Tibial nerve (tissue), 4 donors: ENCODE data around the gene POU3F3. TPM values are rescaled to one million over a fixed set of nuclear protein-coding genes. Genes with fewer than 3 reads are reported as not detected.
A peak's percentile ranks its signal among the peaks of the same experiment; 100 is the strongest.

ENCODE experiments used
- DNase-seq, 2 donors: peaks; one replicate each; pipeline ENCODE4 v3.0.0-alpha.2; 2019; ENCODE audit warnings: low spot score in 2 of 2
- H3K27ac ChIP-seq, 4 donors: fragments of 200-600 bp; sonication (generic) in 3 of 4; one replicate each; pipeline ENCODE4 v1.5.1; 2017 to 2019; ENCODE audit warnings: mild to moderate bottlenecking in 1 of 4
- H3K27me3 ChIP-seq, 2 donors: fragments of 200-600 bp; sonication (generic) in 1 of 2; one replicate each; pipeline versions ENCODE4 v1.5.1 to v1.6.0; 2017 to 2019
- H3K36me3 ChIP-seq, 3 donors: fragments of 200-600 bp; sonication (generic); one replicate each; pipeline ENCODE4 v1.5.1; 2018 to 2019
- H3K4me1 ChIP-seq, 4 donors: fragments of 200-600 bp; sonication (generic) in 3 of 4; one replicate each; pipeline ENCODE4 v1.5.1; 2017 to 2019
- H3K4me3 ChIP-seq, 4 donors: fragments of 200-600 bp; sonication (generic) in 3 of 4; one replicate each; pipeline ENCODE4 v1.5.1; 2017 to 2019; ENCODE audit warnings: mild to moderate bottlenecking in 1 of 4, moderate library complexity in 1 of 4
- H3K9me3 ChIP-seq, 4 donors: fragments of 200-600 bp; sonication (generic) in 3 of 4; one replicate each; pipeline ENCODE4 v1.5.1; 2017 to 2019
- EP300 ChIP-seq, 2 donors: sonication (generic); formaldehyde crosslinking; IDR thresholded peaks; one replicate each; pipeline ENCODE4 v1.6.1; 2017; ENCODE audit warnings: antibody characterized with exemption in 2 of 2, mild to moderate bottlenecking in 1 of 2
- POLR2A ChIP-seq, 2 donors: fragments of 450-650 bp; IDR thresholded peaks; one replicate each; pipeline ENCODE4 v1.6.1; 2017; ENCODE audit warnings: antibody characterized with exemption in 2 of 2, mild to moderate bottlenecking in 2 of 2, moderate library complexity in 2 of 2
- WGBS, 2 donors: methylation state at CpG; one replicate each; pipeline ENCODE4 v1.1.5; 2018; 5-methylcytosine and 5-hydroxymethylcytosine counted together
- total RNA-seq, 4 donors: library from RNA; depleted of rRNA; stranded (reverse); fragments of >200 nt; gene quantifications; one replicate each; pipeline ENCODE4 v1.1.0, GENCODE V29; 2016
- TF ChIP-seq, protein P1 (sequence below), 5 experiments: fragments of 200-600 bp in 3 of 5; fragments of 450-650 bp in 2 of 5; sonication (generic) in 3 of 5; IDR thresholded peaks; one replicate each; pipeline ENCODE4 v1.5.1; 2016 to 2019; ENCODE audit warnings: antibody characterized with exemption in 5 of 5, mild to moderate bottlenecking in 3 of 5, moderate library complexity in 2 of 5

The POU3F3 gene
- total RNA-seq, 4 donors from 2014 or later, result not detected

DNA sequence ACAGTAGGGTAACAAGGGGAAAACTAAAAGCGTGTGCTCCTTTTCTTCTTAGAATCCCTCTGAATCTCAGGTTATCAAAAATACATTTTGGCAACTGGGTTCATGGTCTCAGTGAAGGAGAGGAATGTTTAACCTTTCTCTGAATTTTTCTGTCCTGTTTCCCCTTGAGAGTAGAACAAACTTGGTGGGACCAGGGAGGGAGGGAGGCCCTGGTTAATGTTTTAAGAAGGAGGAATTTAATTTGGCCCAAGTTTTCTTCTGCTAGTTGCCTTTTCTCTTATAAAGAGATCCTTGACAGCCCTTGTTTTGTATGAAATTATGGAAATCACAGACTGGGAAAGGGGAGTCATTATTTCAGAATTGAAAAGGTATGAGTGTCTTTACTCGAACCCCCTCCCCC is 12.2 kb upstream of the POU3F3 start:
- DNase-seq, result no peak
- WGBS, 2 donors, result 58 to 81% methylated on average over 2 of the region's 2 CpGs
- H3K27me3 ChIP-seq, result peaks cover 0 to 71% of the 10 kb centered on the region in 2 donors

DNA sequence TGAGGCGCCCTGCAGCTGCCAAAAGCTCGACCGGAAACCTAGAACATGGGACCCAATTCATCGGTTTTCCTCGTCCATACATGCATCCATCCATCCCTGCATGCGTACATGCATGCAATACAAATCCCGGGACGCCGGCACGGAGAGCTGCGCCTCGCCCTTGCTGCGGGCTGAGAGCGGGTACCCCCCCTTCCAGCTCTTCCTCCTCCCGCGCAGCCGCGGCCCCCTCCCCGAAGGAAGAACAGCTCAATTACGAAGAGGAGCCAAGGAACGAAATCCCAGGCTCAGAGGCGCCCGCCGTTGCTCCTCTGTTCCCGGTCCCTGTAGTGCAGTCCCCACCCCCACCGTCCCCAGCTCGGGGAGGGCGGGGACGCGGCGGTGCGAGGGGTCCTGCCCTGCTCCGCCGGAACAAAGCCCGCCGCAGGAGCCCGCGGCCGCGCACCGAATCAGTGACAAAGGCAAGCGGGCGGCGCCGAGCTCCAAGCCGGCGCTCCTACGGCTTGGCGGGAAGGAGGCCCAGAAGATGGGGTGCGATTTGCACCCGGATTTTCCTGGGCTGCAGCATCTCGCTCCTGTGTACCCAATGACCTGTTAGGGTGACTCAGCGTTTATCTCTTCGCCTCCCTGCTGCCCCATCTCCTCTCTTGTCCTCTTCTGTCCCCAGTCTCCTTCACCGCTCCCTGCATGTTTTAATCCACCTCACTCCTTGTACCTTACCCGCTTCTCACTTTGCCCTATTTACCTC is 8.9 kb upstream of the POU3F3 start:
- Histone ChIP-seq H3K4me3 (peak overlapping the region in 2 of 4 donors; percentile 1 to 13), H3K27ac (no peak overlapping the region), H3K9me3 (no peaks in the 10 kb centered on the region), H3K4me1 (peaks cover 0 to 41% (median 9%) of the 10 kb centered on the region in 4 donors), H3K27me3 (peaks cover 2 to 99% of the 10 kb centered on the region in 2 donors), H3K36me3 (no peaks in the 10 kb centered on the region)
- WGBS, 2 donors, result 1 to 2% methylated on average over 37 to 54 of the region's 56 CpGs
- TF ChIP-seq EP300 (IDR thresholded peaks at IDR 0.05), result no peak
- TF ChIP-seq POLR2A (IDR thresholded peaks at IDR 0.05), result no peak
- TF ChIP-seq, protein P1, sequence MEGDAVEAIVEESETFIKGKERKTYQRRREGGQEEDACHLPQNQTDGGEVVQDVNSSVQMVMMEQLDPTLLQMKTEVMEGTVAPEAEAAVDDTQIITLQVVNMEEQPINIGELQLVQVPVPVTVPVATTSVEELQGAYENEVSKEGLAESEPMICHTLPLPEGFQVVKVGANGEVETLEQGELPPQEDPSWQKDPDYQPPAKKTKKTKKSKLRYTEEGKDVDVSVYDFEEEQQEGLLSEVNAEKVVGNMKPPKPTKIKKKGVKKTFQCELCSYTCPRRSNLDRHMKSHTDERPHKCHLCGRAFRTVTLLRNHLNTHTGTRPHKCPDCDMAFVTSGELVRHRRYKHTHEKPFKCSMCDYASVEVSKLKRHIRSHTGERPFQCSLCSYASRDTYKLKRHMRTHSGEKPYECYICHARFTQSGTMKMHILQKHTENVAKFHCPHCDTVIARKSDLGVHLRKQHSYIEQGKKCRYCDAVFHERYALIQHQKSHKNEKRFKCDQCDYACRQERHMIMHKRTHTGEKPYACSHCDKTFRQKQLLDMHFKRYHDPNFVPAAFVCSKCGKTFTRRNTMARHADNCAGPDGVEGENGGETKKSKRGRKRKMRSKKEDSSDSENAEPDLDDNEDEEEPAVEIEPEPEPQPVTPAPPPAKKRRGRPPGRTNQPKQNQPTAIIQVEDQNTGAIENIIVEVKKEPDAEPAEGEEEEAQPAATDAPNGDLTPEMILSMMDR (IDR thresholded peaks at IDR 0.05), result no peak
- no peak for DNase-seq

More for the DNA sequence above, 12.2 kb upstream of the POU3F3 start:
- H3K4me3 ChIP-seq, result no peak overlapping the region
- H3K36me3 ChIP-seq, result no peaks in the 10 kb centered on the region
- no peaks in the 10 kb centered on the region for H3K9me3 ChIP-seq
- H3K4me1 ChIP-seq, result peaks cover 0 to 34% (median 9%) of the 10 kb centered on the region in 4 donors
- H3K27ac ChIP-seq, result no peak overlapping the region
- TF ChIP-seq EP300 (IDR thresholded peaks at IDR 0.05) (no peak), POLR2A (IDR thresholded peaks at IDR 0.05) (no peak)
- TF ChIP-seq, protein P1 (IDR thresholded peaks at IDR 0.05), result no peak

DNA sequence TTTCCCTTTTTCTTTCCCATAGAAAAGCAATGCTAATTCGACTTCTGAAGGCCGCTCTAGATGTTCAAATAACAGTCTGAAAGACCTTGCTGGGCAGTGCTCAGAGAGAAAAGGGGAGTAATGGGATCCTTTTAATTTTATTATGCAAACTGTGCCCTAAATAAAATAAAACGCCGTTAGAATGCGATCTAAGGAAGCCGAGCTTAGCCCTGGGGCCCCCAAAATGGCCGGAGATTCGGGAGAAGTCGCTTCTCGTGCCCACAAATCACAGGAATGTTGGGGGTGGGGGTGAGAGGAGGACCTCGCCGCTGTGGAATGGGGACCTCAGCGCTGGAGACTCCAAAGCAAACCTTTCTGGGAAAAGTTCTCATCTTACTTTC is 8.4 kb upstream of the POU3F3 start:
- WGBS, 2 donors, result 4% methylated on average over 13 of the region's 13 CpGs
- no peak for DNase-seq
- Histone ChIP-seq H3K4me3 (no peak overlapping the region), H3K4me1 (peaks cover 0 to 44% (median 9%) of the 10 kb centered on the region in 4 donors), H3K9me3 (no peaks in the 10 kb centered on the region), H3K27ac (no peak overlapping the region), H3K27me3 (peaks cover 2 to 99% of the 10 kb centered on the region in 2 donors), H3K36me3 (no peaks in the 10 kb centered on the region)
- TF ChIP-seq, protein P1 (IDR thresholded peaks at IDR 0.05), result no peak
- TF ChIP-seq POLR2A (IDR thresholded peaks at IDR 0.05) (no peak), EP300 (IDR thresholded peaks at IDR 0.05) (no peak)

DNA sequence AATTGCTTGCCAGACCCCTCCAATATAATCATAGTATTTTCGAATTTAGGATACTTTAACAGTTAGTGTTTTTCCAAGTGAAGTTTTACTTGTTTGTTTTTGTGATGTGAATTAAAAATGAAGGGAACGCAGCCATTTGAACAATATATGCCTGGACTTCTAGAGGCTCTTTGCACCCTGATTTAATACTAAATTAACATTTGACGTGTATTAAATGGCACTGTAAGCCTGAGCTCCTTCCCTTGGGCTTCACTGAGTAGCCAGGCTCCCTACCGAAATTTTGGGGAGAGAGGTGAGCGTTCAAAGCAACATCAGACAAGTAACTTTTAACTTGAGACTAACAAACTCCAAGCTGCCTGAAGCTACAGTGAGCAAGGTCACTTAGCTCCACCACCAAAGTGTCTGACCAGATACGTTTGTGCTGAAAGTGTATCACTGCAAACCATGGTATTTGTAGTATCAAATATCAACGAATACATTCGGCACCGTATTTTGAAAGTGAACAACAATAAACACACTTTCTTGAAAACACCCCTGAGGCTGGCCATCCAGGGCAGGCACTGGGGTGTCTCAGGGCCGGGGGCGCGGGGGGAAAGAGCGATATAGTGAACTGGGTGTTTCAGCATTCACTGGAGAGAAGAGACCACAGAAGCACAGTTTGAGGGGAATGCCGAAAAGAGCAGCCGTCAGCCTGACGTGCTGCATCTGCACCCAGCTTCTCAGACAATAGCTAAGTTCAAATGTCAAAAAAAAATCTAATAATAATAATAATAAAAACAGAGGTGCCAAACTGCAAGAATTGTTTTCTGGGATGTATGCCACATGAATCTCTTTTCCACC is 7.7 kb upstream of the POU3F3 start:
- TF ChIP-seq, protein P1 (IDR thresholded peaks at IDR 0.05), result no peak
- TF ChIP-seq POLR2A (IDR thresholded peaks at IDR 0.05) (no peak), EP300 (IDR thresholded peaks at IDR 0.05) (no peak)
- Histone ChIP-seq H3K4me1 (peaks cover 0 to 44% (median 9%) of the 10 kb centered on the region in 4 donors), H3K36me3 (no peaks in the 10 kb centered on the region), H3K9me3 (no peaks in the 10 kb centered on the region), H3K27me3 (peaks cover 2 to 99% of the 10 kb centered on the region in 2 donors), H3K4me3 (no peak overlapping the region), H3K27ac (no peak overlapping the region)
- 4 to 5% methylated on average over 16 of the region's 16 CpGs for WGBS, 2 donors
- DNase-seq, result no peak
